ENCODE measurements around the gene NAAA. TPM values are rescaled to one million over a fixed set of nuclear protein-coding genes. Genes with fewer than 3 reads are reported as not detected.

NAAA gene
- total and polyA plus RNA-seq, 9 of the 15 experiments (the other 6 are each of a cell fraction or from before 2014, with no cell fraction given): 1.3 to 7.9 (median 5.9) TPM

DNA sequence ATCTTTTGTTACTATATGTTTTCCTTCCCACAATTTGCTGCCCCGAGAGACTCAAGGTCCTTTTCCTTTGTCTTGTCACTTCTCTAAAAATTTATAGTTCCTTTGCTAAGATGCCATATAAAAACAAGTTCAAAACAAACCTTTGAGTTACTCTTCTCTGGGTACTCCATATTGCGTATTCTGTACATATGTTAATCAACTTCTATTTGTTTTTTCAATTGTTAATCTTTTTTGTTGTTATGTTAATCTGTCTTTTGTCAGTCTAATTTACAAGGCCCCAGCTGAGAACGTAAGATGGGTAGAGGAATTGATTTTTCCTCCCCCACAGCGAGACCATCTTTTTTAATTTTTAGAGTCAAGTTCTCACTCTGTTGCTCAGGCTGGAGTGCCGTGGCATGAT, 31.4 kb downstream of the NAAA start (continued):
- TF ChIP-seq NFIX (CRISPR knock-in tag; IDR thresholded peaks at IDR 0.05; ENCODE audit: low read depth) (no peak), NR1H2 (CRISPR knock-in tag; IDR thresholded peaks at IDR 0.05) (no peak), FOXJ2 (tag; IDR thresholded peaks at IDR 0.05) (no peak), ZNF79 (CRISPR knock-in tag; IDR thresholded peaks at IDR 0.05; ENCODE audit: low read depth) (no peak)
- TF ChIP-seq, protein P1, sequence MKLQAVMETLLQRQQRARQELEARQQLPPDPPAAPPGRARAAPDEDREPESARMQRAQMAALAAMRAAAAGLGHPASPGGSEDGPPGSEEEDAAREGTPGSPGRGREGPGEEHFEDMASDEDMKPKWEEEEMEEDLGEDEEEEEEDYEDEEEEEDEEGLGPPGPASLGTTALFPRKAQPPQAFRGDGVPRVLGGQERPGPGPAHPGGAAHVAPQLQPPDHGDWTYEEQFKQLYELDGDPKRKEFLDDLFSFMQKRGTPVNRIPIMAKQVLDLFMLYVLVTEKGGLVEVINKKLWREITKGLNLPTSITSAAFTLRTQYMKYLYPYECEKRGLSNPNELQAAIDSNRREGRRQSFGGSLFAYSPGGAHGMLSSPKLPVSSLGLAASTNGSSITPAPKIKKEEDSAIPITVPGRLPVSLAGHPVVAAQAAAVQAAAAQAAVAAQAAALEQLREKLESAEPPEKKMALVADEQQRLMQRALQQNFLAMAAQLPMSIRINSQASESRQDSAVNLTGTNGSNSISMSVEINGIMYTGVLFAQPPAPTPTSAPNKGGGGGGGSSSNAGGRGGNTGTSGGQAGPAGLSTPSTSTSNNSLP (IDR thresholded peaks at IDR 0.05; ENCODE audit: borderline replicate concordance, low read depth, low read length): no peak

DNA sequence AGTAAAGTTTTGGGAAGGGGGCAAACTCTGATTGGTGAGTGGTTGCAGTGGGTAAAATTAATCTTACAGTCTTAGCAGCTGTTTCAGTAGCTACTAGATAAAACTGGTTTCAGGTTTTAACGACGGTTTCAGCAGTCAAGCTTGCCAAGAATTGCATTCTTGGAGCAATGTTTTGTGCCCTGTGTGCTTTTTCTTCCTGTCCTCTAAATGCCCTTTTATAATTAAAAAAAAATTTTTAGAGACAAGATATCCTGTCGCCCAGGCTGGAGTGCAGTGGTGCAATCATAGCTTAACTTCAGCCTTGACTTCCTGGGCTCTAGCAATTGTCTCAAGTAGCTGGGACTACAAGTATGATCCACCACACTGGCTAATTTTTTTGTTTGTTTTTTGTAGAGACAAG, 32.3 kb downstream of the NAAA start:
- Histone ChIP-seq H3K4me1 (replicated peaks in 1 of 2; ENCODE audit: control insufficient read depth in 2 of 2, insufficient read depth in 2 of 2, low read length in 2 of 2) (no peaks in the 10 kb centered on the region), H3K36me3 (ENCODE audit: control insufficient read depth, insufficient read depth, low read length) (no peaks in the 10 kb centered on the region), H3K79me2 (ENCODE audit: control insufficient read depth, insufficient read depth, low read length) (no peaks in the 10 kb centered on the region), H3K9ac (ENCODE audit: insufficient read depth in 1 of 2, low read depth in 2 of 2, low read length in 2 of 2) (no peak overlapping the region), H4K20me1 (replicated peaks; ENCODE audit: control insufficient read depth, insufficient read depth, low read length) (no peaks in the 10 kb centered on the region), H3K4me2 (ENCODE audit: insufficient read depth, low read length) (no peak overlapping the region), H3K9me3 (replicated peaks; ENCODE audit: control insufficient read depth, insufficient read depth, low read depth, low read length) (no peaks in the 10 kb centered on the region), H2AFZ (ENCODE audit: low read depth, low read length) (peak overlapping the region; percentile 4; the same call in 1 of the 2 replicates), H3K4me3 (no peak overlapping the region), H3K27ac (ENCODE audit: extremely low read depth, low read depth, low read length) (no peak overlapping the region), H3K27me3 (ENCODE audit: control insufficient read depth in 2 of 2, insufficient read depth in 2 of 2, low read length in 2 of 2) (peaks cover 0 to 7% of the 10 kb centered on the region in 2 experiments; a peak in 1 of 5 replicates), H3K9me1 (ENCODE audit: control insufficient read depth, insufficient read depth, low read length) (no peaks in the 10 kb centered on the region)
- intact Hi-C loops (cut with micrococcal nuclease) (no loop called here), in situ Hi-C loops (cut with MboI) (loop anchor here (5.0 kb wide), 1 partner anchor 179 kb away; no protein-coding TSS in a partner anchor)
- POLR2A ChIA-PET: interaction anchor here (0.6 to 1.0 kb wide), 2 partner anchors 19 to 1394 kb away, joined by 3 read pairs; no protein-coding TSS in a partner anchor
- CTCF ChIA-PET (ENCODE audit: low intra/inter-chr PET ratio): no interaction called here
- BruUV-seq (replicated peaks): no TSS peak
- no peak for TF ChIP-seq PRPF4 (IDR thresholded peaks at IDR 0.05; ENCODE audit: insufficient read depth, low read depth, low read length, poor library complexity, severe bottlenecking)
- TF ChIP-seq, protein P2, sequence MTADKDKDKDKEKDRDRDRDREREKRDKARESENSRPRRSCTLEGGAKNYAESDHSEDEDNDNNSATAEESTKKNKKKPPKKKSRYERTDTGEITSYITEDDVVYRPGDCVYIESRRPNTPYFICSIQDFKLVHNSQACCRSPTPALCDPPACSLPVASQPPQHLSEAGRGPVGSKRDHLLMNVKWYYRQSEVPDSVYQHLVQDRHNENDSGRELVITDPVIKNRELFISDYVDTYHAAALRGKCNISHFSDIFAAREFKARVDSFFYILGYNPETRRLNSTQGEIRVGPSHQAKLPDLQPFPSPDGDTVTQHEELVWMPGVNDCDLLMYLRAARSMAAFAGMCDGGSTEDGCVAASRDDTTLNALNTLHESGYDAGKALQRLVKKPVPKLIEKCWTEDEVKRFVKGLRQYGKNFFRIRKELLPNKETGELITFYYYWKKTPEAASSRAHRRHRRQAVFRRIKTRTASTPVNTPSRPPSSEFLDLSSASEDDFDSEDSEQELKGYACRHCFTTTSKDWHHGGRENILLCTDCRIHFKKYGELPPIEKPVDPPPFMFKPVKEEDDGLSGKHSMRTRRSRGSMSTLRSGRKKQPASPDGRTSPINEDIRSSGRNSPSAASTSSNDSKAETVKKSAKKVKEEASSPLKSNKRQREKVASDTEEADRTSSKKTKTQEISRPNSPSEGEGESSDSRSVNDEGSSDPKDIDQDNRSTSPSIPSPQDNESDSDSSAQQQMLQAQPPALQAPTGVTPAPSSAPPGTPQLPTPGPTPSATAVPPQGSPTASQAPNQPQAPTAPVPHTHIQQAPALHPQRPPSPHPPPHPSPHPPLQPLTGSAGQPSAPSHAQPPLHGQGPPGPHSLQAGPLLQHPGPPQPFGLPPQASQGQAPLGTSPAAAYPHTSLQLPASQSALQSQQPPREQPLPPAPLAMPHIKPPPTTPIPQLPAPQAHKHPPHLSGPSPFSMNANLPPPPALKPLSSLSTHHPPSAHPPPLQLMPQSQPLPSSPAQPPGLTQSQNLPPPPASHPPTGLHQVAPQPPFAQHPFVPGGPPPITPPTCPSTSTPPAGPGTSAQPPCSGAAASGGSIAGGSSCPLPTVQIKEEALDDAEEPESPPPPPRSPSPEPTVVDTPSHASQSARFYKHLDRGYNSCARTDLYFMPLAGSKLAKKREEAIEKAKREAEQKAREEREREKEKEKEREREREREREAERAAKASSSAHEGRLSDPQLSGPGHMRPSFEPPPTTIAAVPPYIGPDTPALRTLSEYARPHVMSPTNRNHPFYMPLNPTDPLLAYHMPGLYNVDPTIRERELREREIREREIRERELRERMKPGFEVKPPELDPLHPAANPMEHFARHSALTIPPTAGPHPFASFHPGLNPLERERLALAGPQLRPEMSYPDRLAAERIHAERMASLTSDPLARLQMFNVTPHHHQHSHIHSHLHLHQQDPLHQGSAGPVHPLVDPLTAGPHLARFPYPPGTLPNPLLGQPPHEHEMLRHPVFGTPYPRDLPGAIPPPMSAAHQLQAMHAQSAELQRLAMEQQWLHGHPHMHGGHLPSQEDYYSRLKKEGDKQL (CRISPR knock-in tag; IDR thresholded peaks at IDR 0.05; ENCODE audit: borderline replicate concordance): no peak
- no peak for FAIRE-seq
- no peak for DNase-seq (ENCODE audit: extremely low read depth in 1 of 4, low spot score in 3 of 4)
- ATAC-seq: no peak
- 5% methylated on average over 3 of the region's 3 CpGs for WGBS (ENCODE audit: insufficient coverage, low coverage, missing lambda C conversion rate)

Data from K562 (cell line).